ENCODE measurements around the gene SYT13.

DNA sequence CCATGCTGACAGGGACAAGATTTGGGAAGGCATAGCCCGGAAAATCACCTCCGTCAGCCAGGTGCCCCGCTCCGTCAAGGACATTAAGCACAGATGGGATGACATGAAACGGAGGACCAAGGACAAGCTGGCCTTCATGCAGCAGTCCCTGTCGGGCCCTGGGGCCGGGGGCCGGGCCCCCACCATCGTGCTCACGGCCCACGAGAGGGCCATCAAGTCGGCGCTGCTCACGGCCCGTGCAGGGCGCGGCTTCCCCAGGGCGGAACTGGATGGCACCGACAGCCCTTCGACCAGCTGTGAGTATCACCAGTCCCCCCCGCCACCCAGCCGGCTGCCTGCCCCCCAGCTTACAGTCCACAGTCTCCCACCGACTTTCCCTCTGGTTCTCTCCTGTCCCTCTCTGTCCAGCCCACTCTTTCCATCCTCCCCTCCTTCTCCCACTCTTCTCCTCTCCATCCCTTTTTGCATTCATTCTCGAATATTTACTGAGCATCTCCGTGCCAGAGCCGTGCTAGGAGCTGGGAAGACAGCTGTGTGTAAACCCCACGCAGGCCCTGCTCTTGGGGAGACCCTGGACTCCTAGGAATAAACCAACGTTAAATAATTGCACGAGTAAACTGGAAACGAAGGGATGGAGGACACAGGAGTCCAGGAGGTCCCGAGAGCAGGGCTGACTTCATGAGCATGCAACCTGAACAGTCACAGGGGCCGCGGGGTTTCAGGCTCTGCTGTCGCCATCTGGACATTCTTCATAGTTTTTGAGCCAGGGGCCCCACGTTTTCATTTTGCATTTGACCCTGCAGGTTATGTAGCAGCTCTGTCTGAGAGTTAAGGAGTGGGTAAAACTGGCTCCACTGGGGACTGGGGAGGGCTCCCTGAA lies 76.9 kb downstream of the SYT13 start:
- TF ChIP-seq, protein P1, sequence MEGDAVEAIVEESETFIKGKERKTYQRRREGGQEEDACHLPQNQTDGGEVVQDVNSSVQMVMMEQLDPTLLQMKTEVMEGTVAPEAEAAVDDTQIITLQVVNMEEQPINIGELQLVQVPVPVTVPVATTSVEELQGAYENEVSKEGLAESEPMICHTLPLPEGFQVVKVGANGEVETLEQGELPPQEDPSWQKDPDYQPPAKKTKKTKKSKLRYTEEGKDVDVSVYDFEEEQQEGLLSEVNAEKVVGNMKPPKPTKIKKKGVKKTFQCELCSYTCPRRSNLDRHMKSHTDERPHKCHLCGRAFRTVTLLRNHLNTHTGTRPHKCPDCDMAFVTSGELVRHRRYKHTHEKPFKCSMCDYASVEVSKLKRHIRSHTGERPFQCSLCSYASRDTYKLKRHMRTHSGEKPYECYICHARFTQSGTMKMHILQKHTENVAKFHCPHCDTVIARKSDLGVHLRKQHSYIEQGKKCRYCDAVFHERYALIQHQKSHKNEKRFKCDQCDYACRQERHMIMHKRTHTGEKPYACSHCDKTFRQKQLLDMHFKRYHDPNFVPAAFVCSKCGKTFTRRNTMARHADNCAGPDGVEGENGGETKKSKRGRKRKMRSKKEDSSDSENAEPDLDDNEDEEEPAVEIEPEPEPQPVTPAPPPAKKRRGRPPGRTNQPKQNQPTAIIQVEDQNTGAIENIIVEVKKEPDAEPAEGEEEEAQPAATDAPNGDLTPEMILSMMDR (conservative IDR thresholded peaks at IDR 0.05), result no peak
- TF ChIP-seq EZH2 (IDR thresholded peaks at IDR 0.05; ENCODE audit: low read depth), result no peak

Data from PC-9 (cell line).